GM19328 (cell line): ENCODE results near the gene NCOR1.
"Not testable (repeated sequence)": the region's sequence is repeated elsewhere in the genome, so short reads cannot be mapped to it uniquely, and the experiment has no call there.

Experiments used
- ATAC-seq: cut with Tn5 transposase; IDR thresholded peaks from one replicate; pipeline ENCODE4 v1.9.1; 2021; ENCODE audit warnings: mild to moderate bottlenecking, moderate library complexity; ENCODE audit not compliant: unreplicated experiment

Gene NCOR1

DNA sequence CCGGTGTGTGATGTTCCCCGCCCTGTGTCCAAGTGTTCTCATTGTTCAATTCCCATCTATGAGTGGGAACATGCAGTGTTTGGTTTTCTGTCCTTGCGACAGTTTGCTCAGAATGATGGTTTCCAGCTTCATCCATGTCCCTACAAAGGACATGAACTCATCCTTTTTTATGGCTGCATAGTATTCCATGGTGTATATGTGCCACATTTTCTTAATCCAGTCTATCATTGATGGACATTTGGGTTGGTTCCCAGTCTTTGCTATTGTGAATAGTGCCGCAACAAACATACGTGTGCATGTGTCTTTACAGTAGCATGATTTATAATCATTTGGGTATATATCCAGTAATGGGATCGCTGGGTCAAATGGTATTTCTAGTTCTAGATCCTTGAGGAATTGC is 63.0 kb downstream of the NCOR1 start:
- not testable (repeated sequence) for ATAC-seq

- no peak for ATAC-seq
Observed at GRCh38 chr17:16150251-16150856, 65.0 kb downstream of the NCOR1 start.

GRCh38 chr17:16148596-16148995 is 66.7 kb downstream of the NCOR1 start:
- no peak for ATAC-seq

GRCh38 chr17:16145319-16145890 is 69.9 kb downstream of the NCOR1 start:
- not testable (repeated sequence) for ATAC-seq

GRCh38 chr17:16141685-16142084 is 73.6 kb downstream of the NCOR1 start:
- ATAC-seq, result no peak

GRCh38 chr17:16140854-16141253 is 74.5 kb downstream of the NCOR1 start:
- ATAC-seq, result no peak

- ATAC-seq, result no peak
Observed at GRCh38 chr17:16135461-16135860, 79.9 kb downstream of the NCOR1 start.

DNA sequence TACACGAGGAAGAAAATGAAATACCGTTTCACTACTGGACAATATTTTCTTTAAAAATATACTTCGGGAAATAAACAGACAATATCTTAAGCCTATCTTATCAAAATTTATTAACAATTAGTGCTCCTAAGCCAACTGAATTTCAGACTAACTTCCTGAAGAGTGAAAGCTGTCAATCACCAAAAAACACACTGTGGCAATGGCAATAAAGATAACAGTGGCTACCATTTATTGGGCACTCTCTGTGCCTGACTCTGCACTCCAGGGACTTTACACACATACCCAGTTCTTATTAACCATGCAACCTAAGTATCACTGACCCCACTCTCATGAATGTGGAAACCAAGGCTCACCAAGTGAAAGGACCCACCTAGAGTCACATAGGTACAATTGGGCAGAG is 83.7 kb downstream of the NCOR1 start:
- ATAC-seq, result no peak

GRCh38 chr17:16129441-16130205 is 85.7 kb downstream of the NCOR1 start:
- no peak for ATAC-seq

DNA sequence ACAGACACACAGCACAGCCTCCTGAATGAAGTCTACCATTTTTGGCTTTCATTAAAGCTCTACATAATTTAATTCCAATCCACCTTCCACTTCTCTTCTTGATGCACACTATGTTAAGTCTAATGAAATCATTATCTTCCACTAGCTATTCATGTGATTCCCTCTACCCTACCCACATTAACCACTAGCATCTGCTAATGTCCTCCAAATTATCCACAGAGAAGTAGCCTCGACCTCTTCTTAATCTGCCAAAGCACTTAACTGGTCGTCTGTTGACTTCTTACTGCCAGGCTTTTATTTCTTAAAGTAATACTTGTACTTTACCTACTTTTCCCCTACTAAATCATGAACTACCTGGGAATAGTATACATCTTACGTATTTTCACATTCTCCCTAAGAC is 91.8 kb downstream of the NCOR1 start:
- no peak for ATAC-seq

DNA sequence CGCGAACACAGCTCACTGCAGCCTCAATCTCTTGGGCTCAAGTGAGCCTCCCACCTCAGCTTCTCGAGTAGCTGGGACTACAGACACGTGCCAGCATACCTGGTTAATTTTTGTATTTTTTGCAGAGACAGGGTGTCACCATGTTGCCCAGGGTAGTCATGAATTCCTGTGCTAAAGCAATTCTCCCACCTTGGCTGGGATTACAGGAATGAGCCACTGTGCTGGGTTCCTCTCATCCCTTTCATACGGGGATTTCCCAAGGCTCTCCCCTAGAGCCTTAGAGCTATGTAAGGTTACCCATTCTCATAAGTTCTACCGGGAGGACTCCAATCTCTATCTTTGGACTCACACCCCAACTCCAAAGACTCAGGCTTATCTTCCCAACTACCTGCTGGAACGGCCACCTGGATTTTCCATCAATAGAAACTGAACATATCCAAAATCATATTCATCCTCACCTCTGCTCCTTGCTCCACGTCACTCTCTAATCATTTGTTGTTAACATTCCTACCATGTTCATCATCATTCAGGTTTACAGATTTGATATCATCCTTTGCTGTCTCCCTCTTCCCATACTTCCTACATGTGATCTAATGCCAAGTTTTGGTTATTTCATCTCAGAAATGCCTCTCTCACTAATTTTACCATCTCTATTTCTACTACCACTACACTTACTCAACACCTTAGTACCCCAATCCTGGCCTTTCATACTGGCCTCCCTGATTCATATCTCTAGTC is 92.5 kb downstream of the NCOR1 start:
- ATAC-seq, result no peak

DNA sequence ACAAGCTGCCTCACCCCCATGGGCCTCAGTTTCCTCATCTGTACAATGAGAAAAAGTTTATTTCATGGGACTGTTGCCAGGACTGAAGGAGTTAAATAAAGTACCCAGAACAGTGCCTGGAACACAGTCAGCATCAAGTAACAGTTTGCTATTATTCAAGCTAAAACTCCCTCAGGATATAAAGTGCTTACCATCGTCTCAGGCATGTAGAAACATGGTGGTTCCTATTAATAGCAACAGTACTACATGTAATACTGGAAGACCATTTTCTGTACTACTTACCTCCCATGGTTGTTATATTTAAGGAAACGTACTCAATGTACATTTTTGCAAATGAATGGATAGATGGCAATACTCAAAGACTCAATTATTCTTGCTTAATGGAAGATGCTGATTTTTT is 93.4 kb downstream of the NCOR1 start:
- no peak for ATAC-seq

- no peak for ATAC-seq
Observed at GRCh38 chr17:16120937-16121336, 94.4 kb downstream of the NCOR1 start.

- ATAC-seq, result no peak
Observed at GRCh38 chr17:16117149-16117548, 98.2 kb downstream of the NCOR1 start.

DNA sequence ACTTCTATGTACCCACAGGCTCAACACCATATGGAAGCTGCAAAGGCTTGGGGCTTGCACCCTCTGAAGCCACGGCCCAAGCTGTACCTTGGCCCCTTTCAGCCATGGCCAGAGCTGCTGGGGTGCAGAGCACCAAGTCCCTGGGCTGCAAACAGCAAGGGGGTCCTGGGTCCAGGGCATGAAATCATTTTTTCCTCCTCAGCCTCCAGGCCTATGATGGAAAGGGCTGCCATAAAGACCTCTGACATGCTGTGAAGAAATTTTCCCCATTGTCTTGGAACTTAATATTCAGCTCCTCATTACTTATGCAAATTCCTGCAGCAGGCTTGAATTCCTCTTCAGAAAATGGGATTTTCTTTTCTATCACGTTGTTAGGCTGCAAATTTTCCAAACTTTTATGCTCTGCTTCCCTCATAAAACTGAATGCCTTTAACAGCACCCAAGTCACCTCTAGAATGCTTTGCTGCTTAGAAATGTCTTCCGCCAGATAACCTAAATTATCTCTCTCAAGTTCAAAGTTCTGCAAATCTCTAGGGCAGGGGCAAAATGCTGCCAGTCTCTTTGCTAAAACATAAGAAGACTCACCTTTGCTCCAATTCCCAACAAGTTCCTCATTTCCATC is 100.1 kb downstream of the NCOR1 start:
- not testable (repeated sequence) for ATAC-seq

DNA sequence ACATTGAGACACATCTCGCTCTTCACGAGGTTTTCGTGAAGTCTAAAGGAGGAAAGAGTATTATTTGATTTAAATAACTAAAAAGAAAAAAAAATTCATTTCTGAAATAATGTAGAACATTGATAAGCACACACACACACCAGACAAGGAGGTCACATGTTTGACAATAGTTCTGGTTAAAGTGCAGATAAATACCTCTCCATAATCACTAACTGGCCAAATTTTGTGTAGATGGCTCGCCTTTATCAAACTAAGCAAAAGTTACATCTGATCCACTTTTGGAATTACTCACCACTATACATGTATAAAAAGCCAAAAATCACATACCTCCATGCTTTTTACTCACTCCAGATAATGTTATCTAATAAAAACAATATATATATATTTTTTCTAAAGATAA is 106.5 kb downstream of the NCOR1 start:
- no peak for ATAC-seq

GRCh38 chr17:16108386-16108785 is 106.9 kb downstream of the NCOR1 start:
- ATAC-seq, result no peak

GRCh38 chr17:16107165-16107770 is 108.1 kb downstream of the NCOR1 start:
- no peak for ATAC-seq

DNA sequence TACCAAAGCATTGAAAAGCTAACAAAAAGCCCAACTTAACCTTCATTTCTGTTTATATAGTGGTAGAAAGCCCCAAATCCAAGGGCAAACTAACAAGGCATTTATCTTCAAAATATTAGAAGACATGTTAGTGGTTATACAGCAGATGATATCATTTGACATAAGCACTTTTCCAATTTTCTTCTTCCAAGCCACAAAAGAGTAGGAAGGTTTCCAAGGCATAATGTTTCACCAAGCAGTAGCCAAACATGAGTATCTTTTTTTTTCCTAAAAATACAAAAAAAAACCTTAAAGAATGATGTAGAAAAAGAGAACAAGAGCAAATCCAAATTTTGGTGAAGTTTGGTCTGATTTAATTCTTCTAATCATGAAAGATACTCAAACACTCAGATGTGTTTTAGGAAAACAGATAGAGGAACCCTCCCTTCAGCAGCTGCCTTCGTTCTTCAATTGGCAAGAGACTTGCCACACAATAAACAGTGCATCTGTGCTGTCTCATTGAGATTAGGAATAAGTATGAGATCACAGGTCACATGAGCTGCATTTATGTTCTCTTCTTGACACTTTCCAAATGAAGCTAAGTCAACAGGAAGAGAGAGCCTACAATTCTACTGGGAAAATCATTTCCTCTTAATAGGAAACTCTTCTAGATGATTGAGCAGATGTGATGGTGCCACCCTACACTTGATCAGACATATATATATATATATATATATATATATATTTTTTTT is 109.0 kb downstream of the NCOR1 start:
- no peak for ATAC-seq

- no peak for ATAC-seq
Observed at GRCh38 chr17:16104189-16104588, 111.1 kb downstream of the NCOR1 start.
